KMS-11 (cell line): Measurements from ENCODE around the gene WNK3.
A peak's percentile ranks its signal among the peaks of the same experiment; 100 is the strongest.

Source experiments
- H2AFZ ChIP-seq: fragments of 200-600 bp; sonication (generic); 2 replicates; pipeline ENCODE4 v1.6.1; 2016; ENCODE audit warnings: antibody characterized with exemption, mixed run types, low read depth
- H3K27ac ChIP-seq: fragments of 200-600 bp; sonication (generic); 2 replicates; pipeline ENCODE4 v1.6.1; 2016; ENCODE audit warnings: mild to moderate bottlenecking, mixed run types
- H3K27me3 ChIP-seq: fragments of 200-600 bp; sonication (generic); 2 replicates; pipeline ENCODE4 v1.6.1; 2017; ENCODE audit warnings: mild to moderate bottlenecking, low read depth, mixed run types, moderate library complexity; ENCODE audit not compliant: insufficient read depth
- H3K36me3 ChIP-seq: fragments of 200-600 bp; sonication (generic); 2 replicates; pipeline ENCODE4 v1.6.1; 2017; ENCODE audit warnings: mild to moderate bottlenecking, mixed run types; ENCODE audit not compliant: insufficient read depth
- H3K4me1 ChIP-seq: fragments of 200-600 bp; sonication (generic); 2 replicates; pipeline ENCODE4 v1.6.1; 2016; ENCODE audit warnings: mild to moderate bottlenecking, low read depth, mixed run types; ENCODE audit not compliant: poor library complexity, severe bottlenecking
- H3K4me2 ChIP-seq: fragments of 200-600 bp; sonication (generic); 2 replicates; pipeline ENCODE4 v1.7.0; 2016; ENCODE audit warnings: mild to moderate bottlenecking, mixed run types
- H3K4me3 ChIP-seq: fragments of 200-600 bp; sonication (generic); IDR thresholded peaks from 2 replicates; pipeline ENCODE4 v1.6.1; 2017; ENCODE audit warnings: low read depth, low read length, mixed read lengths; ENCODE audit not compliant: insufficient read depth
- H3K79me2 ChIP-seq: fragments of 200-600 bp; sonication (generic); 2 replicates; pipeline ENCODE4 v1.6.1; 2016; ENCODE audit warnings: low read depth, mixed run types; ENCODE audit not compliant: insufficient read depth
- H3K9ac ChIP-seq: fragments of 200-600 bp; sonication (generic); 2 replicates; pipeline ENCODE4 v1.6.1; 2016; ENCODE audit warnings: mild to moderate bottlenecking, mixed run types
- H4K20me1 ChIP-seq: fragments of 200-600 bp; sonication (generic); 2 replicates; pipeline ENCODE4 v1.6.1; 2016; ENCODE audit warnings: mild to moderate bottlenecking, mixed run types; ENCODE audit not compliant: insufficient read depth
- TF ChIP-seq, protein P1 (sequence below): fragments of 200-600 bp; sonication (generic); conservative IDR thresholded peaks from 2 replicates; pipeline ENCODE4 v1.6.1; 2017; ENCODE audit warnings: low read depth, mild to moderate bottlenecking, antibody characterized with exemption, low read length, moderate library complexity, mixed read lengths

Gene WNK3

DNA sequence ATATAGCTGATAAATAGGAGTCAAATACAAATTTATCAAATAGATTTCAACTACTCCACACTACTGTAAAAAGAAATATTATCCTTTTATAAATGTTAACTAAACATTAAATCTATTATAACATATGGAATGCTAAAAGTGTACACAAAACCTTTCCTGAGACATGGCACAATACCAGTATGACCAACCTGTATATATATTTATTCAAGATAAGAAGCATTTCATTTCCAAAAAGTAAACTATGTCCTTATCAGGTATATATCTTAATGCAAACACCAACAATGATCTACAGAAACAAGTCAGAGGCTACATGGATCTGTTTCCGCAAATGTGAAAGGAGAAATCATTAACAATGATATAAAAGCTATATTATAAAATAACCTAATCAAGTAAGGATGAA lies 37.8 kb downstream of the WNK3 start:
- H3K27ac ChIP-seq: no peak overlapping the region
- no peak overlapping the region for H2AFZ ChIP-seq
- no peaks in the 10 kb centered on the region for H3K27me3 ChIP-seq
- H3K36me3 ChIP-seq: no peaks in the 10 kb centered on the region
- H3K9ac ChIP-seq: no peak overlapping the region
- no peaks in the 10 kb centered on the region for H4K20me1 ChIP-seq
- H3K79me2 ChIP-seq: no peaks in the 10 kb centered on the region
- TF ChIP-seq, protein P1, sequence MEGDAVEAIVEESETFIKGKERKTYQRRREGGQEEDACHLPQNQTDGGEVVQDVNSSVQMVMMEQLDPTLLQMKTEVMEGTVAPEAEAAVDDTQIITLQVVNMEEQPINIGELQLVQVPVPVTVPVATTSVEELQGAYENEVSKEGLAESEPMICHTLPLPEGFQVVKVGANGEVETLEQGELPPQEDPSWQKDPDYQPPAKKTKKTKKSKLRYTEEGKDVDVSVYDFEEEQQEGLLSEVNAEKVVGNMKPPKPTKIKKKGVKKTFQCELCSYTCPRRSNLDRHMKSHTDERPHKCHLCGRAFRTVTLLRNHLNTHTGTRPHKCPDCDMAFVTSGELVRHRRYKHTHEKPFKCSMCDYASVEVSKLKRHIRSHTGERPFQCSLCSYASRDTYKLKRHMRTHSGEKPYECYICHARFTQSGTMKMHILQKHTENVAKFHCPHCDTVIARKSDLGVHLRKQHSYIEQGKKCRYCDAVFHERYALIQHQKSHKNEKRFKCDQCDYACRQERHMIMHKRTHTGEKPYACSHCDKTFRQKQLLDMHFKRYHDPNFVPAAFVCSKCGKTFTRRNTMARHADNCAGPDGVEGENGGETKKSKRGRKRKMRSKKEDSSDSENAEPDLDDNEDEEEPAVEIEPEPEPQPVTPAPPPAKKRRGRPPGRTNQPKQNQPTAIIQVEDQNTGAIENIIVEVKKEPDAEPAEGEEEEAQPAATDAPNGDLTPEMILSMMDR: no peak
- no peaks in the 10 kb centered on the region for H3K4me1 ChIP-seq
- H3K4me3 ChIP-seq: no peak overlapping the region
- H3K4me2 ChIP-seq: no peak overlapping the region

DNA sequence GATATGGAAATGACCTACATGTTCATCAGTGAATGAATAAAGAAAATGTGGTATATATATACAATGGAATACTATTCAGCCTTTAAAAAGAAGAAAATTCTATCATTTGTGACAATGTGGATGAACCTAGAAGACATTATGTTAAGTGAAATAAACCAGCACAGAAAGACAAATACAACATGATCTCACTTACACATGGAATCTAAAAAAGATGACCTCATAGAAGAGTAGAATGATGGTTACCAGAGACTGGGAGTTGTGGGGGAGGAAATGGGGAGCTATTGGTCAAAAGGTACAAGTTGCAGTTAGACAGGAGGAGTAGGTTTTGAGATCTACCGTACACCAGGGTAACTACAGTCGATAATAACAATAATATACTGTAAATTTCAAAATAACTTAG lies 51.5 kb downstream of the WNK3 start:
- H3K4me1 ChIP-seq: peaks cover 49% of the 10 kb centered on the region
- no peak overlapping the region for H3K4me3 ChIP-seq
- H3K4me2 ChIP-seq: no peak overlapping the region
- no peaks in the 10 kb centered on the region for H3K36me3 ChIP-seq
- H4K20me1 ChIP-seq: no peaks in the 10 kb centered on the region
- no peaks in the 10 kb centered on the region for H3K79me2 ChIP-seq
- TF ChIP-seq, protein P1: no peak
- peak overlapping the region; percentile 59; the same call in 1 of the 2 replicates for H3K27ac ChIP-seq
- no peak overlapping the region for H3K9ac ChIP-seq
- H3K27me3 ChIP-seq: no peaks in the 10 kb centered on the region
- no peak overlapping the region for H2AFZ ChIP-seq

GRCh38 chrX:54301516-54301915 lies 56.3 kb downstream of the WNK3 start:
- no peaks in the 10 kb centered on the region for H3K36me3 ChIP-seq
- H3K9ac ChIP-seq: no peak overlapping the region
- H3K27ac ChIP-seq: no peak overlapping the region; the same call in 1 of the 2 replicates
- no peaks in the 10 kb centered on the region for H3K79me2 ChIP-seq
- no peak overlapping the region for H3K4me2 ChIP-seq
- H3K4me3 ChIP-seq: no peak overlapping the region
- peaks cover 42% of the 10 kb centered on the region for H3K4me1 ChIP-seq
- TF ChIP-seq, protein P1: no peak
- no peak overlapping the region for H2AFZ ChIP-seq
- no peaks in the 10 kb centered on the region for H3K27me3 ChIP-seq
- no peaks in the 10 kb centered on the region for H4K20me1 ChIP-seq

DNA sequence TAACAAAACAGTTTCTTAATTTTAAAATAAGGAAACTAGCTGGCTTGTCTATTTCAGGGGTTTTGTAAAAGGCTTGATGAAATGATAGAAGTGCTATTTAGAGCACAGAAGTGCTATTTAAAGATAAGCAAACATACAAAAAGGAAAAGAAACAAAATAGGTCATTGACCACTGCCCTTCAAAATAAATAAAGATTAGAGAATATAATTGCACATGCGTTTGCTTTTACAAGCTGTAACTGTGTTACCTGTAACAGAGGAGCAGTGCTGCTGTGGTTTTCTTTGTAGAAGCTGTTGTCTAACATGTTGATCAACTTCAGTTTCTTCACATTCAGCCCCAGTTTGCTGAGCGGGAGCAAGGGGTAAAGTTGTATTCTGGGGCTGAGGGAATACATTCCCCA lies 63.5 kb downstream of the WNK3 start:
- Histone ChIP-seq H3K36me3 (no peaks in the 10 kb centered on the region), H3K27me3 (no peaks in the 10 kb centered on the region), H3K27ac (no peak overlapping the region), H4K20me1 (no peaks in the 10 kb centered on the region), H3K4me2 (no peak overlapping the region), H3K4me1 (no peaks in the 10 kb centered on the region), H2AFZ (no peak overlapping the region), H3K9ac (no peak overlapping the region), H3K4me3 (no peak overlapping the region), H3K79me2 (no peaks in the 10 kb centered on the region)
- TF ChIP-seq, protein P1: no peak
